Activated CD4-positive, CD25-positive, alpha-beta regulatory T cell (primary cell): ENCODE results near the gene ZSCAN23.
A peak's percentile ranks its signal among the peaks of the same experiment; 100 is the strongest.
"Not testable (repeated sequence)": the region's sequence is repeated elsewhere in the genome, so short reads cannot be mapped to it uniquely, and the experiment has no call there.

Experiments used
- DNase-seq, 4 experiments: peaks; one replicate each; lab custom pipeline; 2025; lab: John Stamatoyannopoulos, UW

The ZSCAN23 gene

DNA sequence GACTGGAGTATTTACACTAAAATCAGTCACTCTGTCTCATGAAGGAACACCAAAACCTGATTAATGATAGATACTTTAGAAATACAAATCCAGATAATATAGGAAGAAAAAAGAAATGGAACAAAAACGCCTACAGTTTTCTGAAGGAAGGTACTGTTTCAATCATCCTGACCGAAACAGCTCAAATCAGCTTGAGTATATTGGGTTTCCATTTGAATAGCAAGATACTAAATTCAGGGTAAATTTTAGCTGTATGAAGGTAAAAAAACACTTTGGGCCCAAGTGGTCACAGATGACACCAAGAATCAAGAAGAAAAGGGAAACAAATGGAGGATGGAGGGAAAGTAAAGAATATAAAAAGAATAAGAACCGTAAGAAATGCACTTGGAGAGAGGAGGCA, 6.9 kb downstream of the ZSCAN23 start:
- DNase-seq = no peak

DNA sequence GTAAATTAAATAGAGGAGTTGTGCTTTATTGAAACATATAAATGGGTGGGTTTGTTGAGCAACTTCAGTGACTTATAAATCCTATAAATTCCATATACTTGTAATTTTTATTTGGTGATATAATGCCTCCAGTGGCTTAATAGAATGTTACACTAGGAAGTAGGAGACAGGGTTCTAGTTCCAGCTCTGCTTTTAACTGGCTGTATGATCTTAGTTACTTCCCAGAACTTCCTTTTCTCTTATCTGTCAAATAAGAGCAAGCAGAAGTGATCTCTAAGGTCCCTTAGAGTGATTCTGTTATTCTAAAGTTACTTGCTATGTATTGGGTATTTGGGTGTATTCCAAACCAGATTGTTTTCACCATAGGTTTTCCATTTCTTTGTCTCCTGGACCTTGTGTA, 10.2 kb downstream of the ZSCAN23 start:
- DNase-seq = no peak

DNA sequence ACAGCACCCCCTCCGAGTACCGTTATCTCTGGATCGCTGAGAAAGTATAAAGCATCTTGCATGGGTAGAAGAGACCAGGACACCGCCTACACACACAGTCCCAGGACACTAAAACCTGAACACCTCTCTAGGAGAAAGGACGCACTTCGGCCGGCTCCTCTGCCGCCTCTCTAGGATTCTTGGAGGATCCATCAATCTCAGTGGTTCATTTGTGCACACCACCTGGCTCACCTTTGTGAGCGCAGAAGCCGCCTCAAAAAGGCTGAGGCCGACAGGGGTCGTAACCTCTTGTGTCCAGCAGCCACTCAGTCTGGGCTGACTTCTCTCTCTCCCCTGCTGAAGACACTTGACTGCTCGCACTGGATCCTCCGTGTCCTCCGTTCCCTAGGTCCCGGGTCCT, 13.5 kb downstream of the ZSCAN23 start:
- no peak for DNase-seq

DNA sequence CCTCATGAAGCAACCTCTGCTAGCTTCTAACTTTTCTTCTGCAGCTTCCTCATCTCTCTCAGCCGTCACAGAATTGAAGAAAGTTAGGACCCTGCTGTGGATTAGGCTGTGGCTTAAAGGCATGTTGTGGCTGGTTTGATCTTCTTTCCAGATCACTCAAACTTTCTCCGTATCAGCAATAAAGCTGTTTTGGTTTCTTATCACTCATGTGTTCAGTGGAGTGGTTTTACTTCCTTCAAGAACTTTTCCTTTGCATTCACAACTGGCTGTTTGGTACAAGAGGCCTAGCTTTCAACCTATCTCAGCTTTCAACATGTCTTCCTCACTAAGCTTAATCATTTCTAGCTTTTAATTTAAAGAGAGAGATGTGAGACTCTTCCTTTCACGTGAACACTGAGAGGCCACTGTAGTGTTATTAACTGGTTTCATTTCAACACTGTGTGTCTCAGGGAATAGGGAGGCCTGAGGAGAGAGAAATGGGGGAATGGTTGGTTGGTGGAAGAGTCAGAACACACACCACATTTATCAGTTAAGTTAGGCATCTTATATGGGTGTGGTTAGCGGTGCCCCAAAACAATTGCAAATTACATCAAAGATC, 17.2 kb downstream of the ZSCAN23 start:
- DNase-seq = no peak

DNA sequence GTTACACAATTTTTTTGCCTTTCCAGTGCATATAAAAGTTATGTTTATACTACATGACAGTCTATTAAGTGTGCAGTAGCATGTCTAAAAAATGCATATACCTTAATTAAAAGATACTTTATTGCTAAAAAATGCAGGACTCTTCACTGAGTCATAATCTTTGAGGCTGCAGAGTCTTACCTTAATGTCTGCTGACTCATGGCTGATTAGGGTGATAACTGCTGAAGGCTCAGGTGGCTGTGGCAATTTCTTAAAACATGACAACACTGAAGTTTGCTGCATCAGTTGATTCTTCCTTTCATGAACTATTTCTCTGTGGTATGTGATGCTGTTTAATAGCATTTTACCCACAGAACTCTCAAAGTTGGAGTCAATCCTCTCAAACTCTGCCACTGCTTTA, 19.1 kb downstream of the ZSCAN23 start:
- no peak for DNase-seq

DNA sequence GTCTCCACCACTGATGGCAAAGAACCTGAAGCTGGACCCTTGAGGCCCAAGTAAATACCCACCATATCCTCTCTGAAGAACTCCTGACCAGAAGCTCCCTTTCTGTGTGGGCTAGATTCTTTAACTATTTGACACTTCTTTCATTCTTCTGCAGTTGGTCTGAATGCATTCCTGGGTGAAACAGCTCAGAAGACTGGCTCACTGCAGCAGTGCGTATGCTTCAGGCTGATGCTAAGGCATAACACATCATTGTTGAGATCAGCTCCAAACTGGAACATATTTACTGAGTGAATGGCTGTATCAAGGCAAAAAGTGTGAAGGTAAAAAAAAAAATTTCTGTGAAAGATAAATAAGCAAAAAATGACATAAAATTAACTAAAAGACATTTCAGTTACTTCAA, 19.7 kb downstream of the ZSCAN23 start:
- DNase-seq = no peak

DNA sequence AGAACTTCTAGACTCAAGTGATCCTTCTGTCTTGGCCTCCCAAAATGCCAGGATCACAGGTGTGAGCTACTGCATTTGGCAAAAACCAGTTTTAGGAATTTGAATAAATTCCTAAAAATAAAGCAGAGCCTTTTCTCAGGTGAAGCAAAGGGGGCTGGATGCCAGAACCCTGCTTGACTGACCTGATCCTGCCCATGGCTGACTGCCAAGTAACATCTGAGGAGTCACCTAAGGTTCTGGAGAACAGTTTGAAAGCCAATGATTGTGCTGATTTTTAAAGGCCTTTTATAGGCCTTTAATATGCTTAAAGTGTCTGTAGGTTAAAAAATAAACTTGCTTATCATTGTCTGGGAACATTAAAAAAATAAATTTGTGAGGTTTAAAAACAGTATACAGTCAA, 29.6 kb downstream of the ZSCAN23 start:
- no peak for DNase-seq

DNA sequence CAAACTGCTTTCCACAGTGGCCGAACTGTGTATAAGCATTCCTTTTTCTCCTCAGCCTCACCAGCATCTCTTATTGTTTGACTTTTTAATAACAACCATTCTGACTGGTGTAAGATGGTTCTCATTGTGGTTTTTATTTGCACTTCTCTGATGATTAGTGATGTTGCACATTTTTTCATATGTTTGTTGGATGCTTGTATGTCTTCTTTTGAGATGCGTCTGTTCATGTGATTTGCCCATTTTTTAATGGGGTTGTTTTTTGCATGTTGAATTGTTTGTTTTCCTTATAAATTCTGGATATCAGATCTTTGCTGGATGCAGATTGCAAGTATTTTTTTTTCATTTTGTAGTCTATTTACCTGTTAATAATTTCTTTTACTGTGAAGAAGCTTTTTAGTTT, 32.5 kb downstream of the ZSCAN23 start:
- DNase-seq = no peak

DNA sequence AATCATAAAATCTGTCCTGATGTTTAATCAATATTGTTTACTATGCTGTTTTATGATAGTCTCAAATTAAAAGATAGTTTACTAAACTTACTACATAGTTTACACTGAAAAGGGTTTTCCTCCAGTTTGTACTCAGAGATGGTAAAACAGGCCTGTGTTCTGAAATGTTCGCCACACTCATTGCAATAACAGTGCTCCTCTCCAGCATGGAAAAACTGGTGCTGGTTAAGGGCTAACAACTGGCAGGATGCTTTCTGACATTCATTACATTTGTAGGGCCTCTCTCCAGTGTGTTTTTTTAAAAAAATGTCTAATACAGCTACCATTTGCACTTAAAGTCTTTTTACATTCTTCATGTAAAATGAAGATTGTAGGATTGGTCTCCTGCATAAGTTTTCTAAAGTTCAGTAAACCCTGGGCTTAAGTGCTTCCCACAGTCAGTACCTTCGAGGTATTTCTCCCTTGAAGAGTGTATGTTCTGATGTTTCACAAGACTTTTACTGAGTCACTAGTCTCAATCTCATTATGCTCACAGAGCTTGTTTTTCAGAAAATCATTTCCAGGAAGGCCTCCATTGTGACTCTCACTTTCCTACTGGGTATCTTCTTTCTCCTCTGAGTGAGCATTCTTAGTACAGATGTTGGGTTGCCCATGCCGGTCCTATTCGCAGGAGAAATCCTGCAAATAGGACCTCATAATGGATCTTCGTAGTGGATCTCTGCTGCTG, 35.1 kb downstream of the ZSCAN23 start:
- no peak for DNase-seq

DNA sequence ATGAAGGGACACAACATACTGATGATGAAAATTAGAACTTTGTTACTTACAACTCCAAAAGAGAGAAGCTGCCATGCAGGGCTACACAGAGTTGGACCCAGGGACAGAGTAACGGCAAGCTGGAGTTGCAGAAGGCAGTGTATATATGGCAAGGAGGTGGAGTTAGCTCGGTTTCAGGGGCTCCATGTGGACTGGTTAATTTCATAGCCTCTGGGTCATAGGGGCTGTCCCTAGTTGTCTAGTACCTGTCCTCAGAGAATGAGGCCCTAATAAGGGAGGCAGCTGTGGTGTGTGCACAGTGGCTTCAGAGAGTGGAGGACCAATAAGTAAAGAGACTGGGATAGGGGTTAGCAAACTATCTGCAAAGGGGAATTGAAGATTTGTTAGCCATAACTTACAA, 35.9 kb downstream of the ZSCAN23 start:
- no peak for DNase-seq

DNA sequence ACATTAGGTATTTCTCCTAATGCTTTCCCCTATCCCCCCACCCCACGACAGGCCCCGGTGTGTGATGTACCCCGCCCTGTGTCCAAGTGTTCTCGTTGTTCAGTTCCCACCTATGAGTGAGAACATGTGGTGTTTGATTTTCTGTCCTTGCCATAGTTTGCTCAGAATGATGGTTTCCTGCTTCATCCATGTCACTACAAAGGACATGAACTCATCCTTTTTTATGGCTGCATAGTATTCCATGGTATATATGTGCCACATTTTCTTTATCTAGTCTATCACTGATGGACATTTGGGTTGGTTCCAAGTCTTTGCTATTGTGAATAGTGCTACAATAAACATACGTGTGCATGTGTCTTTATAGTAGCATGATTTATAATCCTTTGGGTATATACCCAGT, 39.4 kb downstream of the ZSCAN23 start:
- not testable (repeated sequence) for DNase-seq

DNA sequence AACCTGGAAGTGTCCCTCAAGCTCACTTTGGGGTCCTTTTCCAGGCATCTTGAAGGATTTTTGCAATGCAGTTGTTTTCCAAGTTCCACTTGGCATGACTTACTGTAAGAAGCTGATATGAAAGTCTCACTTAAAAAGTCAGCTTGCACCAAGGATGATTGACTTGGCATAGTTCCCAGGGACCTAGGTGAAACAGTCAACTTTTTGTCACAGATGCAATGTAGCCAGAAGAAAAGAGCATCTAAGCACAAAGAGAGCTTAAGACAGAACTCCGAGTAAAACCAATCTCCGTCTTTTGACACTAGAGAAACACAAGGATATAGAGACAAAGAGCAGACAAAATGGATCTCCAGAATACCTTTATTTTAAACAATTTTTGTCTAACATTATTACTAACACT, 41.1 kb downstream of the ZSCAN23 start:
- no peak for DNase-seq

DNA sequence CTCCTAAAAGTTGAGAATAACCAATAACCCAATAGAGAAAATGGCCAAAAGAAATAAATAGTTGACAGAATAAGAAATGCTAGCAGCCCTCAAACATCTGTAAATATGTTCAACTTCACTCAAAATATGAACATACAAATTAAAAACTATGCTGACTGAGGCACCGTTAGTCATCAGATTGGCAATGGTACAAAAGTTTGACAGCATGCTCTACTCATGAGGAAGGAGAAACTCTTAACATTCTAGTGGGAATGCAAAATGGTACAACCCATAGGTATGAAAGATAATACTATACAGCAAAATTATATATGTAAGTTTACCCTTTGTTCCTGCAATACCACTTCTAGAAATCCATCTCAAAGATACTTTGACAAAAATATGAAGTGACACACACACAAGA, 42.1 kb downstream of the ZSCAN23 start:
- no peak for DNase-seq

DNA sequence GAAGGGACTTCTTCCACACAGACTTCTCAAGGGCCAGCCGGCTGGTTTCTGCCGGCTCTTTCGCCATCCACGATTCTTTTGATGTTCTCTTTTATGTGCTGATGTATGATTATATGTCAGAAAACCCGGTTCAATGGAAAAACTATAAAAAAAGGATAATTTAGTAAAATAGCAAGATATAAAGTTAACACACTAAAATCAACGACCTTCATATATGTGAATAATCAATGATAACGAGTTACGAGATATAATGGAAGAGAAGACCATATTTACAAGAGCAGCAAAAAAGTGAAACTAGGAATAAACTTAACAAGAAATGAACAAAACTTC, 43.2 kb downstream of the ZSCAN23 start:
- no peak for DNase-seq

DNA sequence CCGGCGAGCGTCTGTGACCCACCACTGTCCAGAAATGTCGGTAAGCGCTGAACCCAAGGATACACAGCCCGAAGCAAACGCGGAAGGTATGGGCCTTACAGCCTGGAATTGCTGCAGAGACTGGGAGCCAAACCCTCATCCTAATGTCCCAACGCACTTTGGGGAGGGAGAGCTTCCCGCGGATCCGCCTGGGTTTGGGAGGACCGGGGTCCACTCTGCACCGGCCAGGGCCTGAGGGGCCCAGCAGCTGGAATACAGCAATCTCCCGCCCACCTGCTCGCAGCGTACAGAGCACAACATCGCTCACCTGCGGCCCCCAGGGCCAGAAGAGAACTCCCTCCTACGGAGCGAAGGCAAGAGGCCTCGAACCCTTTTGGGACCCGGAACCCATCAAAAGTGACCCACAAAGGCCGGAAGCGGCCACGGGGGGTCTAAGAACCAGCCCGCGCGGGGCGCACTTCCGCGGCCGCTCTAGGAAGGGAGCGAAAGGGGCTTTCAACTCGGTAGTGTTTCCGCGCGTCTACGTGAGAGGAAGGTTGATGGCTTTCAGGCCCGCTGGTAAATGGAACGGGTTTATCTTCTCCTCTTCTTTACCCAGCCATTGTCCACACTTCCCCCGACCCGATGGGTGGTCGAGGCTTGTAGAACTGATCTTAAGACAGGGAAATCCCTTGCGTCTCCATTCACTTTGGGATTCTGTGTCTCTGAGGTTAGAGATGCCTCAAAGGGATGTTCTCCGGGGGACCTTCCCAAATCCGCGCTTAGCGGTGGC, 43.8 kb downstream of the ZSCAN23 start, which contains the start of gene ZSCAN12:
Gene ZSCAN12 (minus strand): TSS at position 398 of the 772 bp plus-strand sequence. CDS start 1,342 bp downstream, outside the sequence.
- peak; percentile 65 to 70 (median 68) for DNase-seq

DNA sequence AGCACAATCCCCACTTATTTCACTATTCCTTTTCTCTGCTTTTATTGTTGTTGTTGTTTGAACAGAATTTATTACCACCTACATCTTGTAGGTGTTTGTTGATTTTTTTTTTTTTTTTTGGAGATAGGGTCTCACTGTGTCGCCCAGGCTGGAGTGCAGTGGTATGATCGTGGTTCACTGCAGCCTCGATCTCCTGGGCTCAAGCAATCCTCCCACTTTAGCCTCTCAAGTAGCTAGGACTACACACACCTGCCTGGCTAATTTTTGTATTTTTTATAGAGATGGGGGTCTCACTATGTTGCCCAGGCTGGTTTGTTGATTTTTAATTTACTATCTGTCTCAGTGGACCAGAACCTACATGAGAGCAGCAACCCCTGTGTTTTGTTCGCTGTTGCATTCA, 47.4 kb downstream of the ZSCAN23 start:
- no peak for DNase-seq

DNA sequence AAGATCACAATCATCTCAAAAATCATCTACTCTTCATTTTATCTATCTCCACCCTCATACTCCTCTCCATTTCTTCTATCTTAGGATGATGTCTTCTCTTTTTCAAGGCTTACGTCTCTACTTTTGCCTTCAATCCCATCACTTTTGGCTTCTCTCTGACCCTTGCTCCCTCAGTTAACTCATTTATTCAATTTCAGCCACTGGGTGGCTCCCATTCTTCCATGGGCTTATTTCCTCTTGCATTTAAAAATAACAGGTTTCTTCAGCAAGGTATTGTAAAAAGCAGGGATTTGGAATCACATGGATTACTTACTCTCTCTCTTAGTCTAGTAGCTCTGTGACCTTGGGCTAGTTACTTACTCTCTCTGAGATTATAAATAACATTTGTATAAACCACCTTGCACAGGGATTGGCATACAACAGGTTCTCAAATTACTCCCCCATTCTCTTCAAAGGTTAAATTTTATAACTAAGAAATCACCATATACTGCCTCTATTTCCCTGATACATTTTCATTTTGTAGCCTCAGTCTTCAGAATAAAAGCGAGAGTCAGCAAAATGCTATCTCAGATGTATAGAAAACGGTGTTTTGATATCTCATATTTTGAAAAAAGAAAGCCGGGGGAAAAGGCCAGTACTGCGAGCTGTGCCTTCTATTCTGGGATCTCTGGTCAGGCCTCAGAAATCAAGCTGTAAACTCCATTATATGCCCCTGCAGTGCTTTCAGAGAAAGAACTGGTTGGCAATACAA, 49.2 kb downstream of the ZSCAN23 start:
- no peak for DNase-seq

DNA sequence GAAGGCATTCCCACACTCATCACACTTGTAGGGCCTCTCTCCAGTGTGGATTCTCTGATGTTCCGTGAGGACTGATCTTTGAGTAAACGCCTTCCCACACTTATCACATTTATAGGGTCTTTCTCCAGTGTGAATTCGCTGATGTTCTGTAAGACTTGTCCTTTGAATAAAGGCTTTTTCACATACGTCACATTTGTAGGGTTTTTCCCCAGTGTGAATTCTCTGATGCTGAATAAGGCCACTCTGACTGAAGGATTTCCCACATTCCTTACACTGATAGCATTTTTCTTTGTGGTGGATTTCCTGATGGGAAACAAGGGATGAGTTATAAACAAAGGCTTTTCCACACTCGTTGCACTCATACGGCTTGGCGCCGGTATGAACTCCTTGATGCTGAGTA, 52.6 kb downstream of the ZSCAN23 start:
- DNase-seq = no peak

DNA sequence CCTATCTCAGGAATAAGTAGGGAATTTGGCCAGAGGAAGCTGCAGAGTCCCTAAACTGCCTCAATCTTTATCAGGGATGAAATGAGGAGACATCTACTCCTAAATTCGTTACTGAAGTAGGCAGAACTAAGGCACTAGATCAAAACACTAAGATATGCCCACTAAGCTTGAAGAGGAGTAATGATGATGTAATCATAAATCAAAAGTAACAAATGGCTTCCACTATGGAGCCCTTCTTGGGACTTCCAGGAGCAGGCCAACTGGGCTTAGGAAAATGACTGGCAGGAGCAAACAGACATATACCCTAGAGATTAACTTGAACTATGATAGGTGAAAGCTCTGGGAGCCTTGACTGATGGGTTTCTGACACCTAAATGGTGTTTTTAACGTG, 59.2 kb downstream of the ZSCAN23 start:
- DNase-seq = no peak

DNA sequence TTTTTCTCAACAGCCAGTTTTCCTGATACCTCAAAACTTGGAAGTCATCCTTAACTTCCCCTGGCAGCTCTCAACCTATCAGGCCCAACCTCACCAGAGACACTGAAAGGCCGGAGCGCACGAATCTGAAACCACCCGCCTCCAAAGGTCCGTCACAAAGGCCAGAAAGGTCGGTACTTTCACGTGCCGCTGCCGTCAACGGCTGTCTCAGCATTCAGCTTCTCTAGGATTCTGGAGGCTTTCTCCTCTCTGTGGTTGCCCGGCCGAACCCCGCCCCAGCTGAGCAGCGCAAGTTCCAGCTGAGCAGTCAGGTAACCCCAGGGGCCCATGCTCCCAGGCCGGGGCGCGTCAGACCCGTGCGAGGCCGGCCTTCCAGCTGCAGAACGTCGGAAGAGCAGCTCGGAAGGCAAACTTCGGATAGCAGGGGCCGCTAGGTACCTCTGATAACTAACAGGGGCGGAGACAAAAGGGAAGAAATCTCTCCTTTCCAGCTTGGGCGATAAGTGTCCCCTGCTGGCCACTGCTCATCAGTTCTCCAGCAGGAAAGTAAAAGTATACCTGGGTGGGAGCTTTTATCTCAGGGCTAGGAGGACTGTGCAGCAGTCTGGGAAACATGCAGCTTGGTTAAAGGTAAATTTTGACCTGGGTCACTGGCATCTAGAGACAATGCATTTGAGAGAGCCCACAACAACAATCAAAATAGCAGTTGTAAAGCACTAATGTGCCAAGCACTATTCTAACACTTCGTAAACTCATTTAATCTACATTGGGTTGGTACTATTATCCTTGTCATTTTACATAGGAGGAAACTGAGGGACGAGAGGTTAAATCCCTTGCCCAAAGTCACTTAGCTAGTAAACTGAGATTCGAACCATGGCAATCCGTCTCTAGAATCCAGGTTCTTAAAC, 59.8 kb downstream of the ZSCAN23 start:
- peak in 2 of 4 experiments; percentile 4 to 20 for DNase-seq
